Neutrophil (primary cell): Measurements from ENCODE around the gene SIAH2.

Experiments
- H3K27ac ChIP-seq: fragments of 200-600 bp; sonication (generic); 2 replicates; pipeline ENCODE4 v1.5.1; 2016; ENCODE audit warnings: mild to moderate bottlenecking, moderate library complexity
- H3K27me3 ChIP-seq: fragments of 200-600 bp; sonication (generic); 2 replicates; pipeline ENCODE4 v1.6.0; 2016; ENCODE audit warnings: mild to moderate bottlenecking
- H3K36me3 ChIP-seq: fragments of 200-600 bp; sonication (generic); 2 replicates; pipeline ENCODE4 v1.5.1; 2017
- H3K4me1 ChIP-seq, 2 experiments: fragments of 200-600 bp in 1 of 2; sonication (generic) in 1 of 2; 1 replicate in 1 of 2; 2 replicates in 1 of 2; pipeline versions ENCODE4 v1.5.1 to v1.6.1; 2013 to 2016; ENCODE audit warnings: low read depth in 1 of 2, low read length in 1 of 2, mild to moderate bottlenecking in 1 of 2, moderate library complexity in 1 of 2; ENCODE audit not compliant: control insufficient read depth in 1 of 2, insufficient read depth in 1 of 2
- H3K4me3 ChIP-seq, 2 experiments: fragments of 200-600 bp in 1 of 2; sonication (generic) in 1 of 2; 1 replicate in 1 of 2; 2 replicates in 1 of 2; pipeline ENCODE4 v1.5.1; 2013 to 2016; ENCODE audit warnings: low read depth in 1 of 2, low read length in 1 of 2, mild to moderate bottlenecking in 1 of 2, moderate library complexity in 1 of 2
- H3K9me3 ChIP-seq: fragments of 200-600 bp; sonication (generic); 2 replicates; pipeline ENCODE4 v1.5.1; 2016
- TF ChIP-seq, protein P1 (sequence below): fragments of 200-600 bp; sonication (generic); IDR thresholded peaks from 2 replicates; pipeline ENCODE4 v1.5.1; 2016; ENCODE audit warnings: antibody characterized with exemption

SIAH2 gene

DNA sequence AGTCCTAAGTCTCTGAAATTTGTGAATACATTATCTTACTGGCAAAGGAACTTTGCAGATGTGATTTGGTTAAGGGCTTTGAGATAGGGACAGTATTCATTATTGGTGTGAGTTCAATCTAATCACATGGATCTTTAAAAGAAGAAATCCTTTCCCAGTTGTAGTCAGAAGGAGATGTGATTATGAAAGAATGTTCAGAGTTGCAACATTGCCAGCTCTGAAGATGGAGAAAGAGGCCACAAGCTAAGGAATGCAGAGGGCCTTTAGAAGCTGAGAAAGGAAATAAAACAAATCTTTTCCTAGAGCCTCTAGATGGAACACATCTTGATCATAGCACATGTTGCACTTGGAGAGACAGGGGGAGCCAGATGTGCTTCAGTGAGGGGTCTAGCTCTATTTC, 27.7 kb upstream of the SIAH2 start:
- Histone ChIP-seq H3K4me1 (no peaks in the 10 kb centered on the region), H3K9me3 (no peaks in the 10 kb centered on the region), H3K36me3 (no peaks in the 10 kb centered on the region), H3K27me3 (peaks cover 9% of the 10 kb centered on the region), H3K27ac (no peak overlapping the region), H3K4me3 (no peak overlapping the region)
- TF ChIP-seq, protein P1, sequence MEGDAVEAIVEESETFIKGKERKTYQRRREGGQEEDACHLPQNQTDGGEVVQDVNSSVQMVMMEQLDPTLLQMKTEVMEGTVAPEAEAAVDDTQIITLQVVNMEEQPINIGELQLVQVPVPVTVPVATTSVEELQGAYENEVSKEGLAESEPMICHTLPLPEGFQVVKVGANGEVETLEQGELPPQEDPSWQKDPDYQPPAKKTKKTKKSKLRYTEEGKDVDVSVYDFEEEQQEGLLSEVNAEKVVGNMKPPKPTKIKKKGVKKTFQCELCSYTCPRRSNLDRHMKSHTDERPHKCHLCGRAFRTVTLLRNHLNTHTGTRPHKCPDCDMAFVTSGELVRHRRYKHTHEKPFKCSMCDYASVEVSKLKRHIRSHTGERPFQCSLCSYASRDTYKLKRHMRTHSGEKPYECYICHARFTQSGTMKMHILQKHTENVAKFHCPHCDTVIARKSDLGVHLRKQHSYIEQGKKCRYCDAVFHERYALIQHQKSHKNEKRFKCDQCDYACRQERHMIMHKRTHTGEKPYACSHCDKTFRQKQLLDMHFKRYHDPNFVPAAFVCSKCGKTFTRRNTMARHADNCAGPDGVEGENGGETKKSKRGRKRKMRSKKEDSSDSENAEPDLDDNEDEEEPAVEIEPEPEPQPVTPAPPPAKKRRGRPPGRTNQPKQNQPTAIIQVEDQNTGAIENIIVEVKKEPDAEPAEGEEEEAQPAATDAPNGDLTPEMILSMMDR = no peak

DNA sequence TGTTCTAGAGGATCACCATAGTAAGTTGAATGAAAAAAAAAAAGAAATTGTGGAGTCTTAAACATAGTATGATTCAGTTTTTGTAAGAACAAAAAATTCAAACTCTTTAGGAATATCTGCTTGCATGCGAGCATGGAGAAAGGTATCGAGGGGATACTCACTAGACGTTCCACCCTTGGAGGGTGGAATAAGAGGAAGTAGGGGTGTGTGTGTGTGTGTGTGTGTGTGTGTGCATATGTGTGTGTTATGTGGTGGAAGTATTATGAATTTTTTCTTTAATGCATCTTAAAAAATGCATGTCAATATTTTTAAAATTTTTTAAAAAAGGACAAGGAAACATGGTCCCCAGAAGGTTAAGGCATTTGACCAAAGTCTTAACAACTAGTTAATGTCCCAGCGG, 26.5 kb upstream of the SIAH2 start:
- Histone ChIP-seq H3K9me3 (no peaks in the 10 kb centered on the region), H3K4me3 (no peak overlapping the region), H3K27ac (no peak overlapping the region), H3K36me3 (no peaks in the 10 kb centered on the region), H3K4me1 (no peaks in the 10 kb centered on the region), H3K27me3 (peaks cover 9% of the 10 kb centered on the region)
- TF ChIP-seq, protein P1 = no peak

DNA sequence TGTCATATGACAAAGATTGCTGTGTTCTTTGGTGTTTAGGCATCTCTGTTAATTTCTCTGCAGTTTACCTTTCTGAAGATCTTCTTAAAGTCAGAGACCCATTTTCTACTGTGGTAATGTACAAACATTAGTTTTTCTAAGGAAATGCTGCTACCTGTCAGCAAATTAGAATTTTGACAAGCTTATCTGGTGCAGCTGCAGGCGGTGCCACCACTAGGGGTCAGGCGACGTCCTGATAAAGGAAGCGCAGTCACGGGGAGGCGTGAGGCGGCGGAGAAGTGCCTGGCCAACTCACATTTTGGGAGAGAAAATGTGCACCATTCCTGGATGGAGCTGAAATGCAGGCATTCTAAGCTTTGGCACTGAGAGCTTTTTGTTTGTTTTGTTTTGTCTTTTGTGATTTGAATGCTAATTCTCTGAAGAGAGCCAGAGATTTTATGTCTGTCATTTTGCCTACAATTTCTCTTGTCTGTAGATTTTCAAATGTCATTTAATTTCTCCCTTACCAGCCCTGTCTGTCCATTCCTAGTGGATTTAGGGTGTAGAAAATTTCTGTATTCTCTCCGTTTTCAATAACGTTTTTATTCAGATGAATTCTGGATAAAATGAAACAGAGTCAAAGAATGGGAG, 24.9 kb upstream of the SIAH2 start:
- no peaks in the 10 kb centered on the region for H3K4me1 ChIP-seq
- no peaks in the 10 kb centered on the region for H3K9me3 ChIP-seq
- H3K27ac ChIP-seq = no peak overlapping the region
- H3K36me3 ChIP-seq = no peaks in the 10 kb centered on the region
- peaks cover 9% of the 10 kb centered on the region for H3K27me3 ChIP-seq
- no peak overlapping the region for H3K4me3 ChIP-seq
- TF ChIP-seq, protein P1 = peak; percentile 82

DNA sequence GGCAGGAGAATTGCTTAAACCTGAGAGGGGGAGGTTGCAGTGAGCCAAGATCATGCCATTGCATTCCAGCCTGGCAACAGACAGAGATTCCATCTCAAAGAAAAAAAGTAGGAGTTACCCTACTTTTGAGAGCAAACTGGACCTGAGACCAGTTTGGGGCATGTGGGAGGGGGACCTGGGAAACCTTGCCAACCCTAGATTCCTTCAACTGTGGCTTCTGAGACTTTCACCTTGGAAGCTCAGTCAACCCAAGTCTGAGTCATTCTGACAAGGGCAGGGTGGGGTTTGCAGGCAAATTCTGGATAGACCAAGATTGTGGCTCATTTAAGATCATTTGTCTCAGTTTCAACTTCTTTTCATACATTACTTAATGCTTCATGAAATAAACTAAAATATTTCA, 23.8 kb upstream of the SIAH2 start:
- TF ChIP-seq, protein P1 = no peak
- H3K4me1 ChIP-seq = no peaks in the 10 kb centered on the region
- no peak overlapping the region for H3K27ac ChIP-seq
- H3K9me3 ChIP-seq = no peaks in the 10 kb centered on the region
- no peak overlapping the region for H3K4me3 ChIP-seq
- no peaks in the 10 kb centered on the region for H3K36me3 ChIP-seq
- peaks cover 9% of the 10 kb centered on the region for H3K27me3 ChIP-seq

DNA sequence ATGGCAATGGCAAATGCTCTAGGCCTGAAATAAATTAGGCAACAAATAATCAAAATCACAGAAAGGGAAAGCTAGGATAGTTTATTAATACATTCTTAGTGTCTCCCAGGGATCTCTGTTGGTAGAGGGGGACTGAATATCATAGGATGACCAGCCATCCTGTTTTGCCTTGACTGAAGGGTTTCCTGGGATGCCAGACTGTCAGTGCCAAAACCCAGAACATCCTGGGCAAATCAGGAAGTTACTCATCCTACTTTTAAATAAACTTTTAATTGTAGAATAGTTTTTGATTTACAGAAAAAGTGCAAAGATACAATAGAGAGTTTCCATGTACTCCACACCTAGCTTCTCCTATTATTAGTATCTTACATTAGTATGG, 21.8 kb upstream of the SIAH2 start:
- Histone ChIP-seq H3K27ac (no peak overlapping the region), H3K4me1 (no peaks in the 10 kb centered on the region), H3K27me3 (peaks cover 9% of the 10 kb centered on the region), H3K4me3 (no peak overlapping the region), H3K36me3 (no peaks in the 10 kb centered on the region), H3K9me3 (no peaks in the 10 kb centered on the region)
- TF ChIP-seq, protein P1 = no peak
